Astrocyte (in vitro differentiated cells and primary cell): ENCODE measurements around the gene ATP11C. TPM values are rescaled to one million over a fixed set of nuclear protein-coding genes. Genes with fewer than 3 reads are reported as not detected.

ENCODE experiments used
- DNase-seq: peaks from one replicate; pipeline ENCODE4 v3.0.0-alpha.2; 2010; ENCODE audit warnings: low read depth
- FAIRE-seq: peaks from 2 replicates; lab custom pipeline; 2011; peaks lifted over from hg19 to GRCh38; lab: Jason Lieb, UNC
- H2AFZ ChIP-seq: 2 replicates; pipeline ENCODE4 v1.6.0; 2012; ENCODE audit warnings: low read depth, low read length, inconsistent platforms
- H3K27ac ChIP-seq: 2 replicates; pipeline ENCODE4 v1.5.1; 2011; ENCODE audit warnings: low read depth, low read length, inconsistent platforms
- H3K27me3 ChIP-seq: 2 replicates; pipeline ENCODE4 v1.6.0; 2011; ENCODE audit warnings: low read length, inconsistent platforms; ENCODE audit not compliant: insufficient read depth
- H3K36me3 ChIP-seq: 2 replicates; pipeline ENCODE4 v1.5.1; 2011; ENCODE audit warnings: low read length, inconsistent platforms; ENCODE audit not compliant: insufficient read depth
- H3K4me1 ChIP-seq: 2 replicates; pipeline ENCODE4 v1.5.1; 2011; ENCODE audit warnings: low read length, inconsistent platforms; ENCODE audit not compliant: insufficient read depth
- H3K4me2 ChIP-seq: 2 replicates; pipeline ENCODE4 v1.6.0; 2012; ENCODE audit warnings: low read length, inconsistent platforms
- H3K4me3 ChIP-seq: 2 replicates; pipeline ENCODE4 v1.5.1; 2011; ENCODE audit warnings: low read depth, mild to moderate bottlenecking, low read length, inconsistent platforms; ENCODE audit not compliant: insufficient read depth
- H3K79me2 ChIP-seq: 2 replicates; pipeline ENCODE4 v1.6.0; 2012; ENCODE audit warnings: mild to moderate bottlenecking, low read length, inconsistent platforms; ENCODE audit not compliant: insufficient read depth
- H3K9ac ChIP-seq: 2 replicates; pipeline ENCODE4 v1.6.0; 2012; ENCODE audit warnings: mild to moderate bottlenecking, low read length, inconsistent platforms
- H3K9me3 ChIP-seq: 2 replicates; pipeline ENCODE4 v1.5.1; 2012; ENCODE audit warnings: low read depth, mild to moderate bottlenecking, low read length, inconsistent platforms; ENCODE audit not compliant: insufficient read depth
- H4K20me1 ChIP-seq: 2 replicates; pipeline ENCODE4 v1.6.0; 2012; ENCODE audit warnings: low read length, inconsistent platforms; ENCODE audit not compliant: insufficient read depth
- H3K27ac Mint-ChIP-seq: one replicate; pipeline ENCODE4 v1.8.0; 2021; ENCODE audit warnings: mild to moderate bottlenecking, mixed read lengths; ENCODE audit not compliant: unreplicated experiment
- H3K27me3 Mint-ChIP-seq: one replicate; pipeline ENCODE4 v1.8.0; 2021; ENCODE audit warnings: low read depth, mixed read lengths; ENCODE audit not compliant: unreplicated experiment
- H3K36me3 Mint-ChIP-seq: one replicate; pipeline ENCODE4 v1.8.0; 2021; ENCODE audit warnings: low read depth, mixed read lengths; ENCODE audit not compliant: unreplicated experiment
- H3K4me1 Mint-ChIP-seq: one replicate; pipeline ENCODE4 v1.8.0; 2021; ENCODE audit warnings: low read depth, mixed read lengths; ENCODE audit not compliant: unreplicated experiment
- H3K4me3 Mint-ChIP-seq: one replicate; pipeline ENCODE4 v1.8.0; 2021; ENCODE audit warnings: mild to moderate bottlenecking, moderate library complexity, mixed read lengths; ENCODE audit not compliant: unreplicated experiment
- H3K9me3 Mint-ChIP-seq: one replicate; pipeline ENCODE4 v1.8.0; 2021; ENCODE audit warnings: mild to moderate bottlenecking, mixed read lengths; ENCODE audit not compliant: unreplicated experiment
- CTCF ChIP-seq: IDR thresholded peaks from 2 replicates; pipeline ENCODE4 v1.5.1; 2011; ENCODE audit warnings: low read depth, mild to moderate bottlenecking, inconsistent platforms, low read length, moderate library complexity; ENCODE audit not compliant: insufficient read depth
- EZH2 ChIP-seq: IDR thresholded peaks from 2 replicates; pipeline ENCODE4 v1.6.1; 2012; ENCODE audit warnings: mild to moderate bottlenecking, low read length, inconsistent platforms; ENCODE audit not compliant: insufficient read depth
- total RNA-seq: library from RNA; stranded (reverse); gene quantifications from 2 replicates; pipeline ENCODE4 v1.2.1, GENCODE V29; 2021

Gene ATP11C
- total RNA-seq, 1 donor from 2014 or later, result 24.6 TPM

- H3K9me3 Mint-ChIP-seq, result no peaks in the 10 kb centered on the region
- peaks cover 5% of the 10 kb centered on the region for H3K4me1 ChIP-seq
- TF ChIP-seq EZH2, result no peak
- no peak for TF ChIP-seq CTCF
- H3K9ac ChIP-seq, result no peak overlapping the region
- H3K36me3 Mint-ChIP-seq, result peaks cover 4% of the 10 kb centered on the region
- no peaks in the 10 kb centered on the region for H3K27me3 ChIP-seq
- FAIRE-seq, result peak; percentile 97
- H3K79me2 ChIP-seq, result no peaks in the 10 kb centered on the region
- H3K4me3 Mint-ChIP-seq, result no peak overlapping the region
- H3K4me2 ChIP-seq, result no peak overlapping the region
- no peak overlapping the region for H3K27ac ChIP-seq
- H3K9me3 ChIP-seq, result no peaks in the 10 kb centered on the region
- no peaks in the 10 kb centered on the region for H3K36me3 ChIP-seq
- no peak overlapping the region for H3K4me3 ChIP-seq
- H3K27ac Mint-ChIP-seq, result no peak overlapping the region
- H3K4me1 Mint-ChIP-seq, result peaks cover 6% of the 10 kb centered on the region
- DNase-seq, result peak; percentile 63
- H4K20me1 ChIP-seq, result peaks cover 5% of the 10 kb centered on the region
- no peak overlapping the region for H2AFZ ChIP-seq
- no peaks in the 10 kb centered on the region for H3K27me3 Mint-ChIP-seq
Observed at GRCh38 chrX:139739138-139739537, 193.7 kb downstream of the ATP11C start.

- Histone ChIP-seq H2AFZ (no peak overlapping the region), H3K27ac (no peak overlapping the region), H3K79me2 (no peaks in the 10 kb centered on the region), H3K4me1 (peaks cover 5% of the 10 kb centered on the region), H3K4me2 (peak overlapping the region; percentile 39), H3K9ac (no peak overlapping the region), H3K9me3 (no peaks in the 10 kb centered on the region), H3K27me3 (no peaks in the 10 kb centered on the region), H4K20me1 (peaks cover 5% of the 10 kb centered on the region), H3K36me3 (no peaks in the 10 kb centered on the region), H3K4me3 (no peak overlapping the region)
- Mint-ChIP-seq H3K4me1 (peaks cover 6% of the 10 kb centered on the region), H3K27me3 (no peaks in the 10 kb centered on the region), H3K27ac (no peak overlapping the region), H3K4me3 (no peak overlapping the region), H3K9me3 (no peaks in the 10 kb centered on the region), H3K36me3 (peaks cover 4% of the 10 kb centered on the region)
- peak; percentile 38 for DNase-seq
- TF ChIP-seq EZH2 (no peak), CTCF (no peak)
- FAIRE-seq, result peak; percentile 95
Observed at GRCh38 chrX:139738581-139738980, 194.3 kb downstream of the ATP11C start.

GRCh38 chrX:139736151-139736550 is 196.7 kb downstream of the ATP11C start:
- no peak overlapping the region for H2AFZ ChIP-seq
- peaks cover 1% of the 10 kb centered on the region for H3K36me3 Mint-ChIP-seq

More at GRCh38 chrX:139736151-139736550, 196.7 kb downstream of the ATP11C start:
- Histone ChIP-seq H3K4me1 (peaks cover 5% of the 10 kb centered on the region), H3K36me3 (no peaks in the 10 kb centered on the region), H3K79me2 (no peaks in the 10 kb centered on the region), H3K9me3 (no peaks in the 10 kb centered on the region), H4K20me1 (peaks cover 5% of the 10 kb centered on the region), H3K27me3 (no peaks in the 10 kb centered on the region), H3K27ac (no peak overlapping the region), H3K4me3 (no peak overlapping the region), H3K4me2 (no peak overlapping the region), H3K9ac (no peak overlapping the region)
- Mint-ChIP-seq H3K27ac (no peak overlapping the region), H3K4me3 (no peak overlapping the region), H3K9me3 (no peaks in the 10 kb centered on the region), H3K27me3 (no peaks in the 10 kb centered on the region), H3K4me1 (peaks cover 6% of the 10 kb centered on the region)
- TF ChIP-seq CTCF, result no peak
- no peak for TF ChIP-seq EZH2
- peak; percentile 75 for FAIRE-seq
- no peak for DNase-seq
